ENCODE data around the gene ENPP6.
"Not testable (repeated sequence)": the region's sequence is repeated elsewhere in the genome, so short reads cannot be mapped to it uniquely, and the experiment has no call there.

The ENPP6 gene

DNA sequence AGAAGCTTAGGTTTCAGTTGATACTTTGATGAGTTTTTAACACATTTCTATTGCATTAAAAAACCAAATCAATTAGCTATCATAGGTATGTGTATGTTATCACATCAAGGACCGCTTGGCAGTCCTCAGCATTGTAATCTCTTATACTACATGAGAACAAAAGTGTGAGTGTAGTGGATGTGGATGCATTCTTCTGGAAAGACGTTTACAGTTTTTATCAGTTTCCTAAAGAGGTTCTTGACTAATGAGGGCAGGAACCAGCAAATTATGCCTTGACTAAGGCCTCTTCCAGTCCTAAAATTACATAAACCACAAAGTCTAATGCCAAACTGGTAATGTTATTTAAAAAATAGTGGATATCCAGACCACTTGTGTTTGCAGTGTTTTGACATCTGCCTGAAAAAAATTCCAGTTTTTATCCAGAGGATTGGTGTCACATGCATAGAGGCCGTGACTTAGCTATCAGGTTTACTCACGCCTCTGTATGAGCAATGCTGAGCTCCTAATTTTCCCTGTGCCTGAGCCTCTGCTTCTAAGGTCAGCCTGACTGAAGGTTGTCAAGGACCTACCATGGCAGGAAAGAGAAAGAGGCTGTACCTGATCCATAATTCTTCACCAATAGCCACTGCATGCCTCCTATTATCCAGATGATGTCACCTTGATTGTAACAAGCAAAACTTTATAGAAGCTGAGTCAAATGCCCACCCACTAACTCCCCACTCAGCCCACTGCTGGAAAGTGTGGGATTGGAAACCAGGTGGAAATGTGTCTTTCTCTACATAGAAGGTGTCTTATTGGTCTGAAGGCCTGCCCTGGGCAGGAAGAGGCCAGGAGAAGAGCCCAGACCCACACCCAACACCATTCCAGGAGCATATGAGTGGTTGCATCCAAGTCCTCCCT, 68.7 kb downstream of the ENPP6 start:
- no peak for DNase-seq (ENCODE audit: low read depth)

DNA sequence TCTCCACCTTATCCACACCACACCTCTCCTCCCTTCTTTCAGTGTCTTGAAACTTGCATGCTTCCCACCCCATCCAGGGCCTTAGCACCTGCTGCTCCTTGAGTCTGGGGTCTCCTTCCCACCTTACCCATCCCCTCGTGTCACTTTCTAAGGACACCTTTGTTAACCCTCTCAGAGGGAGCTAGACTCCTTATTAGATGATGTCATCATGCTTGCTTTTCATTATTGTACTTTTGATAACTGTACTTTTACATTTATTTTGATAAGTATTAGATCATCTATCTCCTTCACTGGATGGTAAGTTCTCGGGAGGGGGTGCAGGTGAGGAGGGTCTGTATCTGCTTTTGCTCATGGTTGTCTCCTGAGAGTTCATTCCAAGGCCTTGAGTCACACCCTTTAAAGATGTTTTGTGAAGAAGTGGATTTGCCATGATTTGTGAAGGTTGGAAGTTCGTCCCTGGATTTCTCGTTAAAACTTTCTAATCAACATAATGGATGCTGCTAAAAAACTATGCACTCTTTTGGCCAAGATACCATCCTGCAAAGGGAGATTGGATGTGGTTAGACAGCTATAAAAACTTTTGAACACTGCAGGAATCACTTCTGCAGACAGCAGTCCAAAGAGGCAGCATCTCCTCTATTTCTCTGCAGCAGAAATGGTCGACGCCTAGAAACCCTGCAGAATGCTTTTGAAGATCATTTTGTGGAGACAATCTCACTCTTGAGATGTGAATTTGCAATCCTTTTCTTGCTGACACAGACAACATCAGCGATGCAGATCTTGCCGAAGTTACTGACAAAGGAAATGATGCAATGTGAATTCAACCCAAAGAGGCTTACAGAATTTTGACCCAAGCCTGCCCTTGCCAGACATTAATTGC, 69.6 kb downstream of the ENPP6 start:
- DNase-seq (ENCODE audit: low read depth) = no peak

DNA sequence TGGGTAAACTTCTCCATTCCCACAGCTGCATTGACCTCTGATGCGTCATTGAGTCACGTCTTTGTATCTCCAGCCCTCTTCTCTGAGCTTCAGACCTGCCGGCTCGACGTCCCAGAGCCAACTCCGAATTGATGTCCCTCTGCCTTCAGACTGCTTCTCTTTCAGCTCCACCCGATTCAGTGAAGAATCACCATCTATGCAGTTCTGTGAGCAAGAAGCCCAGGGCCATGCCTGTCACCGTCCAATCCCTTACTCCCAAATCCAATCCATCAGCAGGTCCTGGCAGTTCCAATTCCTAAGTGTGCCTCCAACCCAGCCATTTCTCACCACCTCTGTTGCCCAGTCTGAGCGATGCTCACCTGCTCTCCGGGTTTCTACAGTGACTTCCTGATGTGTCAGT, 70.7 kb downstream of the ENPP6 start:
- no peak for DNase-seq (ENCODE audit: low read depth)

DNA sequence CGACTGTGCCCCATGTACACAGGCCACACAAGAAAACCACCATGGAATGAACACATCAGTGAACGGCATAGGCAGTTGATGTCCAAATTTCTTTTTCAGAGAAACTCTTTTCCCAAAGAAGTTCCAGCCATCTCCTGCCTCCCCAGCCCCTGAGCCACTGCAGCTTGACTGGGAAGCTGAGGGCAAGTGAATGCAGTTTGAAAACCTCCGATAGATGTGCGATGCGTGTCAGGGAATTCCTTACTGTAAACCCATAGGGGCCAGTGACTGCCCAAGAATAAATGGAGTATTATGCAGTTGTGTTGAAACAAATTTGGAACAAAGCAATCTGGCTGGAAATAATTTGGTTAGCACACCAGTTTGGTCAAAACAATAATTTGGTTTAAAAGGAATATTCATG, 72.1 kb downstream of the ENPP6 start:
- no peak for DNase-seq (ENCODE audit: low read depth)

DNA sequence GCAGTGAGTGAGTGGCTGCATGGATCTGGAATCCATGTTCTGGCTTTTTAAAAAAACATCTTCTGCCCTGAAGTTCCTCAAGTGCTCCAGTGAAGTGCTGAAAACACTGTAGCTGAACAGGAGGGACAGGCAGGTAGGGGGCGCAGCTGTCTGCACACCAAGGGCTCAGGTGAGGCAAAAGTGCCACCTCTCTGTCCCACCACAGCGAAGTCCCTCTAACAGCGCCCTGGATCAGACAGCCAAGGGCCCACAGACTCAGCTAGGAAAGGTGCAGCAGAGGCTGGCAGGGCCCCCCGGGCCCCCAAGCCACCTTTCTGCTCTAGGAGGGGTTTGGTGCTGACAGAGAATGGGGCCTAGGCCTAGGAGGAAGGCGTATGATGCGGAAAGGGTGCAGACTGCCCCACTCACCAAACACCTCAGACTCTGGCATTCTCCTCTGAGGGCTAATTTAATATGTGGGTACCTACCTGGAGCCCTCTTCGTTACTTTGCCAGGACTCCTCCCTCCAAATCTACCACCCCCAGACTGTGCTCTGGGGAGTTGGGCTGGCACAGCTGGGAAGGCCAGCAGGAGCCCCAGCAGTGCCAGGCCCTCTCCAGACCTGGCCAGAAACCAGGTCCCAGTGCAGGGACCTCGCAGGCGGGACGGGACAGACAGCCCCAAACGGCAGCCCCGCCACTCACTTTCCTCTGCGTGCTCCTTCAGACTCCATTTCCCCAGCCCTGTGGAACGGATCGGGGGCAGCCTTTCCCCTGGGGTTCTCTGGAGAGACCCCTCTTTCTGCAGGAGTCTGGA, 73.7 kb downstream of the ENPP6 start:
- DNase-seq (ENCODE audit: low read depth) = no peak

DNA sequence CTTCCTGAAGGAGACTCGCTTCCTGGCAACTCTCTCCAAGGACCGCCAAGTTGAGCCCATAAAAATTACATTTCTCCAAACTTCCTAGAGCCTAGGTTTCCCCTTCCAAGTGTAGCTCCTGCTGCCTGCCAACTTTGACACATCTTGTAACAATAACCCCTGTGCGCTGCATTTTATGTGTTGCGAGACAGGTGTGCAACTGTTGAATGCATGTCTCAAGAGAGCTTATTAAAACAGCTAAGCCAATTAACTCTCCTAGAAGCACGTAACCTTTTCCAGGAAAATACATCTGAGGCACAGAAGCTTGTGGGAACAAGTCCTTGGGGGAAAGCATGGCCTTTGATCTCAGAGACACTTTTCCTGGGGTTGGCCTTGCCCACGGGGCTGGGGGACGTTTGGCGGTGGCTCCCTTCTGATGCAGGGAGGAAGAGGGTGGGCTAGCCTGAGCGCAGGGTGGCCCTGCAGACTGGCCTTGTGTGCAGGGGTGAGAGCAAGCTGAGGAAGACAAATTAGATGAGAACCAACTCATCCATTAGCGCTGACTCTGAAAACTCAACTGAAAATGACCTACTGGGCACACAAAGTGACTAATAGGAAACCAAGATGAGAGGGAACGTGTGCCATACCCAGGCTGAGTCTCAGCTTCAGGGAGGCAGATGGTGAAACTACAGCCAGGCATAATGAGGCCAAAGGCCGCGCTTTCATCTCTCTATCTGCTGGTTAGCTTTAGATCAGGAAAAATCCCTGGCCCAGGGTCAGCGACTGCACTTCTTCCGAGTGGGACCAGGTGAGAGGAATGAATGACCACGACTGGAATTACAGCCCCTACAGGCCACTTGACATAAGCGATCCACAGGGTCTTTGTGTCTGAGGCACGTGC, 75.3 kb downstream of the ENPP6 start:
- no peak for DNase-seq (ENCODE audit: low read depth)

DNA sequence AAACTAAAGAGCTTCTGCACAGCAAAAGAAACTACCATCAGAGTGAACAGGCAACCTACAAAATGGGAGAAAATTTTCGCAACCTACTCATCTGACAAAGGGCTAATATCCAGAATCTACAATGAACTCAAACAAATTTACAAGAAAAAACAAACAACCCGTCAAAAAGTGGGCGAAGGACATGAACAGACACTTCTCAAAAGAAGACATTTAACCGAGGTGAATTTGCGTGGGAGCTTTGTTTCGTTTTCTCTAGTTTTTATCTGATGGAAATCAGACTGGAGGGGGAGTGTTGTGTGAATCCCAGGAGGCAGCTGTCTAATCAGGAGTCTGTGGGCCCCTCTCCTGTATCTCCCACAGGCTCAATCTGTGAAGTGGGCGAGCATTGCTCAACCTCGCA, 76.8 kb downstream of the ENPP6 start:
- DNase-seq (ENCODE audit: low read depth) = not testable (repeated sequence)

DNA sequence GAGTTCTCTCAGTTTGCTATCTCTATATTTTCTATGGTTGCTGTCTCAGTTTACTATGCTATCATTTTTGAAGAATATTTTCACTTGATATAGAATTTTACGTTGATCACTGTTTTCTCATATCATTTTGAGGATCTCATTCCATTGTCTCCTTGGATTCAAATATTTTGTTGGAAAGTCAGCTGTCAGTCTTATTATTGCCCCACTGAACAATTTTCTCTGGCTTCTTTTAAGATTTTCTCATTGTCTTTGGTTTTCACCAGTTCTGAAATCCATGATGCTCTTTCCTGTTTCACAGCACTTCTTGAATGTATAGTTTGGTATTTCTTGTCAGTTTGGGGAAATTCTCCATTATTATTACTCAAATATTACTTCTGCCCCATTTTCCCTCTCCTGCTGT, 81.1 kb downstream of the ENPP6 start:
- no peak for DNase-seq (ENCODE audit: low read depth)

DNA sequence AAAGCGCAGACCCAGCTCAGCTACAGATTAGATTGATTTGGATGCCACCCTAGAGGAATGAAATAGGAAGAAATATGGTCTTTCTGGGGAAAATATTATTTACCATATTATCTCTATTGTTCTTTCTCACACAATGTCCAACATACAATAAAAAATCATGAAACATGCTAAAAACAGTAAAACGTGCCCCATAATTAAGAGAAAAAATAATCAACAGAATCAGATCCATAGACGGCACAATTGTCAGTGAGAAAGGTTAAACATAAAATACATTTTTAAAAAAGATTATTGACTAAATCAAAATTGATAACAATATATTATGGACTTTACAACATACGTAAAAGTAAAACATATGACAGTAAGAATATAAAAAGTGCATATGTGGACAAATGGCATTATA, 90.9 kb downstream of the ENPP6 start:
- DNase-seq (ENCODE audit: low read depth) = no peak

DNA sequence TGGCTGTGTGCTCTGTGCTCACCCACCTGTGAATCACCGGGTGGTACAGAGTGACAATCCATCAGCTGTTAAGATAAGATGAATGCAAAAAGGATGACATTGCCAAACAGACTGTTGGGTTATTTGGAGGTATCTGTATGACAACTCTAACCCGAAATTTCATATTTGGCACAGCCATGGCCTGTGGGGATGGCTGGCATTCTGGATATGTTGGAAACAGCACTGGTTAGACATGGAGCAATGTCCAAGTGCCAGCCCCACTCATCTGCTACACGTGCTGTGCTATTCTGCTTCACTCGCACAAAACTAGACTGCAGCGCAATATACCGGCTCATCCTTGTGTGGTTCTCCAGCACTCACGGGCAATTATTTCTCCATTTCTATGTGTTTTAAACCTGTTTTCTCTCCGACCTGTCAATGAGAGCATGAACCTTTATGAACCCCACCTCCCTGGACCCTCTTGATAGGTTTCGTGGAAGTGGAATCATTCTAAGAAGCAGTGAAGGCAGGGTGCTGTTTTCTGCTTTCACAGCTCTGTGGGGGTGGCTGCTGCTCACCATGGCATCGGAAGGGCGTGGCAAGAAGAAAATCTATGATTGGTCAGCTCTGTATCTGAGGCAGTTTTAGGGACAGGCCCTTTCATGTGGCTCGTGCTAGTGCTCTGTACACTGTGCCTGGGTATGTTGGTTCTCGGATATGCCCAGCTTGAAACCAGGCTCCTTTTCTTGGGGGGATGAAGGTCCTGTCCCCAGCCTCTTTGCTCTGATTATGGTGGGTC, 94.9 kb downstream of the ENPP6 start:
- DNase-seq (ENCODE audit: low read depth) = no peak

DNA sequence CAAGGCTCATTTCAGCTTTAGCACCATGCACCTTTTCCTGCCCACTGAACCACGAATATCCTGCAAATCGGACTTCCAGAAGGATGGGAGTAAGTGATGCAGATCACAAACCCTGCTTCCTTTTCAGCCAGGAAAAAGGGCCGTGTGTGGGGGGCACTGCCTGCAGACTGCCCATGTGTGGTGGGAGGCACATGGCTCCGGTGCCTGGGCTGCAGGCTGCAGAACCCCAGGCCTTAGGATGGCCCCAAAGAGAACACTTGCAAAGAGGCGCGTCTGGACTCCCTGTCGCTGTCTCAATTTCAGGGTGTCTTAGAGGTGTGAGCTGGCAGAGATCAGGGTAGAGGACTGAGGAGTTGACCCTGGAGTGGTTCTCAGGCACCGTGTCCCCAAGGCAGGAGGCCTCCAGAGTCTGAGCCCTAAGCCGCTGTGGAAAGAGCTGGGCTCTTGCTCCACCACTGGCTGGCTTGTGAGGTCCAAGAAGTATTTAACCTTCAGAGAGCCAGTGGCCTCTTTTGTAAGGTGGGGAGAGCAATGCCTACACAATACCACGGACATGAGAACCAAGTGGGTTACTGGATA, 97.0 kb downstream of the ENPP6 start:
- no peak for DNase-seq (ENCODE audit: low read depth)

DNA sequence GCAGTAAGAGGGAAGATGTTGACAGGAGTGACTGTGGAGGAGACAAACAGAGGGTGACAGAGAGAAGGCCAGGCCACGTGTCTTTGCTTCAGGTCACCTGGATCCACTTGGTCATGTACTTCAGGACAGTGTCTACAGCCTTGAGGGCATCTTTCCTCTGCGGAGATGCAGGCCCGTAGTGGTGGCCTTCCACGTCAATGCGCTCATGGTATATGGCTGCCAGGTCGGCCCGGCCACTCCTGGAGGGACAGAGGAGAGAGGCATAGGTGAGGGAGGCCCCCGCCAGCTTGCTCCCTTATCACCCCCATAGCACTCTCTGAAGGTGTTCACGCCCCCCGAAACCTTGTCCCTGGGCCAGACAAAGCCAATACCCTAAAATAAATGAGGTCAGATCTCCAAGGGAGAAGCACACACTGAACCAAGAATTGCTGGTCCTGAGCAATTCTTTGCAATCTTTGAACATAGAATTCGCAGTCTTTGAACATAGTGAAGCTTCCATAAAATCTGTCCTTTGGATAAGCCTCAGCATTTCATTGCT, 99.9 kb downstream of the ENPP6 start:
- DNase-seq (ENCODE audit: low read depth) = no peak

DNA sequence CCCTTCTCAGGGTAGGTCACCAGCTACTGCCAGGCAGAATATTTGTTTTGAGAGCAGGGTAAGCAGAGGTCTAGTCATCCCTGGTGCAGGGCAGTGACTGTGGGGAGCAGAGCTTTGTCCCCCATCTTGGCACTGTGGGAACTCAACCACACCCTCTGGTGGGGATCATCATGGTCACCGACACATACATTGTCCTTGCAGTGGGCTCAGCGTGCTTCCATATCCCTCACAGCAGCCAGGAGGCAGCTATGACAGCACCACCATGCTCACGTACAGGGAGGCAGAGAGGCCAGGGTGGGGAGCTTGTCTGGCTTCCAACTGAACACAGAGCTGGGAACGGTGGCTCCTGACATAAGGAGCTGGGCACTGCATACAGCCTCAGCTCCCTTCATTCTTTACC, 102.3 kb downstream of the ENPP6 start:
- DNase-seq (ENCODE audit: low read depth) = no peak

DNA sequence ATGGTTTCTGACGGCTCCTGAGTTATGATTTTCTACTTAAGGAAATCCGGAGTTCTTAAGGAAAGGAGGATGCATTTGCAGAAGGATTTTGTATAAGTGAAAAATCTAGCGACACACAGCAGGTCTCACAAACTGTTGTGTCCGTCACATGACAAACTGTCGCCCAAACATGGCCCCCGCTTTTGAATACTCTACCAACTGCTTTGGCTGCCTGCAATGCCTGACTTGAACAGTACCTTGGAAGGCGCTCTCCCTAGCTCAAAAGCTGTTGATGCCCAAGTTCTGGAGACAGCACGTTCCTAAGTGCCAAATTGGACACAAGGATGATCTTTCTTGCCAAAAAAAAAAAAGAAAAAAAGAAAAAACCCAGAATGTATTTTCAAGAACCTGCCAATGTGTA, 103.2 kb downstream of the ENPP6 start:
- no peak for DNase-seq (ENCODE audit: low read depth)

DNA sequence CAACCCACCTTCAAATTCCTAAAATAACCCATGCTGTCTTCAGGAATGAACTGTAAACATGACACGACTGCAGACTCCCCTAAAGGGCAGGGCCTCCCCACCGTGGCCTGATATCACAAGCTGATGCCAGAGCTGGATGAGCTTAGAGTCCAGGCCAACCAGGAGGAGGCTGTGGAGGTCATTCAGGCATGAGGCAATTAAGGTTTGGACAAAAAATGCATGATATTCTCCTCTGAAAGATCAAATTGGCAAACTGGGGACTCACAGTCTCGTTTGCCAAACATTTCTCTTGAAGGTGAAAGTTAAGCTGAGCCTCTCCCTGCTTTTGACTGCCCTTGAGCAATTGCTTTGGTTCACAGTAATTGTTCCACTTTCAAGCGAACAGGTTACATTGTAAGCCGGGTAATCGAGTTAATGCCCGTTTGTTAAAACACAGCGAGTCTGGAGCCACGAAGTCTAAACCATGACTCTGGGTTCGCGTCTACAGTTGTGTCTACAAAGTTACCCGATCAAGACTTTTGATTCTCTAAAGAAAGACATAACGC, 105.6 kb downstream of the ENPP6 start:
- DNase-seq (ENCODE audit: low read depth) = no peak

DNA sequence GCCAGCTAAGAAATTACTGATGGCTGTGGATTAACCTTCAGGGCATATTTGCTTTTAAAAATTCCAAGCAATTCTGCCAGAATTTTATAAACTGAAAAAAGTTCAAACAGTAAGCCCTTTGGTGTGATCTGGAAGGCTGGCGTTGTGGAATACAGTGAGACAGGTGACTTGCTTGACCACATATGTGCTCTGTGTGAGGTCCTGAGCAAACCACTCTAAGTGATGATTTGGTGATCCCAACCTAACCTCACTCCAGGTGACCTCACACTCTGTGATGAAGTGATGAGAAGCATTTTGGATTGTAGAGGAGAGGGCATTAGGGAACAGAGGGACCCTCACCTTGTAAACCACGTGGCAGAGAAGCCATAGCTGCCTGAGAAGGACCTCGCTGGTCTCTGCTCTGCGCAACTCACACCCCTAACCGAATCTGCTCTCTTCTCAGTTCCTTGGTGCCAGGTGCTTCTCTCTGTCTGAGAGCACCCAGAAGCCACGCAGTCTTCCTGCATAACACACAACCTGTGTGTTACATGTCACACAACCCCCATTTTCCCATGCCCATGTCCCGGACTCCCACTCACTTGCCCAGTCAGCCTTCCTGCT, 106.3 kb downstream of the ENPP6 start:
- DNase-seq (ENCODE audit: low read depth) = no peak

DNA sequence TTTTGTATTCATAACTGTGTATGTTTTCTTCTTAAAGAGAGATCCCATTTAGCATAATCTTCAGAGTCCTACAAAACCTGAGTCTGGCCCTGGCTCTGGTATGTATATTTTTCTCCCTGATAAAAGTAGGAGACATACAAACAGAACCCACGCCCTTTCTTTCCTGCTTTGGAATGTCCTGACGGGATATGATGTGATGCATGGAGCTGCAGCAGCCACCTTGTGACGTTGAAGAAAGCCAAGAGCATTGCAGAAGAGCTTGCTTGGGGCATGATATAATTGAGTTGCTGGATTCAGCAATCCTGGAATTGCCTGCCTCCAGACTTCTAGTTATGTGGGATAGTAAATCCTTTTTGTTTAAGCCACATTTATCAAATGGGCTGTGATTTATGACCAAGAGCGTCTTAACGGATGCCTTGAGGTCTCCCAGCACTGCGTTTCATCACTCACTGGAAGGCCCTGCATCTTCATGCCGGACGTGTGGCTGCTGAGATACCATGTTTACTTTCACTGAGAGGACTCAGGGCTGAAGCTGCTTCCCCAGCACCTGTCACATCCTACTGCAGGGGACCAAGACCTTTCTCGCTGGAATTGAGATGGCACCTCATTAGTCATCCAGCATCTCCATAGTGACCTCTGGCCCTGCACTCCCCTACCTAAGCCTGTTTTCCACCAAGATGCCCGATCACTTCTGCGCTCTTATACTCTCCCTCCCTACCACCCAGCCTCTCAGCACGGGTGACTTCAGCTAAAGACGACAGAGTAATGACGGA, 107.0 kb downstream of the ENPP6 start:
- no peak for DNase-seq (ENCODE audit: low read depth)

DNA sequence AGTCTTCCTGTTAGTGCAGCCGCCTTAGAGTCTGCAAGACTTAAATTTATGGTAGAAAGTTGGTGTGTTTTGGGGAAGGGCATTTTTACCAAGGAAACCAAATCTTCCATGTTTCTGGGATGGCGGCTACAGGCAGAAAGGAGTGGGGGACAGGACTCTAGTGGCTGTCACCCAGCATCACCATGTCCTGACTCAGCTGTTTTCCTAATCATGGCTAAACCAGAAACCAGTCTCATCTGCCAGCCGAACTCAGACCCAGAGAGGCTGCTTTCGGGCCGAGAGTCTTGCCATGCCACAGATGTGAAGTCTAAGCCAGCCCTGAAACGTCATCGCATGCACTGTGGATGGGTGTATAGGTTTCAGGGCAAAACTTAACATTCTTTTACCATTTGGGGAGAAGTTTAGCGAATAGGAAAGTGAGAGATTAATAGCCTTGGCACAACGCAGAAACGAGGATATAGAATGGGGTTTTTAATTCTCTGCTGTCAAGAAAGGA, 109.6 kb downstream of the ENPP6 start:
- DNase-seq (ENCODE audit: low read depth) = no peak

Measured in iris pigment epithelial cell (primary cell).